HCT116 (cell line): Measurements from ENCODE around the gene HIVEP1.

Experiments
- CEBPB ChIP-seq: IDR thresholded peaks from 2 replicates; pipeline ENCODE4 v1.6.1; 2012; ENCODE audit warnings: low read depth
- ELF1 ChIP-seq: IDR thresholded peaks from 2 replicates; pipeline ENCODE4 v1.6.1; 2012; ENCODE audit warnings: low read depth, borderline replicate concordance
- EZH2phosphoT487 ChIP-seq: fragments of 200-600 bp; IDR thresholded peaks from 2 replicates; pipeline ENCODE4 v1.6.1; 2018; ENCODE audit warnings: antibody characterized with exemption, borderline replicate concordance
- POLR2A ChIP-seq: IDR thresholded peaks from 2 replicates; pipeline ENCODE4 v1.7.0; 2011; ENCODE audit warnings: borderline replicate concordance; ENCODE audit not compliant: insufficient read depth, insufficient read length; ENCODE audit errors: extremely low read depth
- POLR2AphosphoS5 ChIP-seq: IDR thresholded peaks from 2 replicates; pipeline ENCODE4 v1.6.1; 2011; ENCODE audit warnings: mild to moderate bottlenecking, low read depth, low read length, moderate library complexity
- RAD21 ChIP-seq: IDR thresholded peaks from 2 replicates; pipeline ENCODE4 v1.6.1; 2012; ENCODE audit warnings: low read depth, mild to moderate bottlenecking
- SIN3A ChIP-seq: IDR thresholded peaks from 2 replicates; pipeline ENCODE4 v1.6.1; 2012; ENCODE audit warnings: low read depth
- SRF ChIP-seq: IDR thresholded peaks from 2 replicates; pipeline ENCODE4 v1.6.1; 2012; ENCODE audit warnings: low read depth
- ZFX ChIP-seq: fragments of 450-650 bp; IDR thresholded peaks from 2 replicates; pipeline ENCODE4 v1.6.1; 2017
- TF ChIP-seq, protein P1 (sequence below), 3 experiments: fragments of 200-600 bp in 1 of 3; sonication (generic) in 1 of 3; IDR thresholded peaks in 2 of 3; conservative IDR thresholded peaks in 1 of 3; 2 replicates each; pipeline ENCODE4 v1.5.1; 2012 to 2017; ENCODE audit warnings: low read depth in 2 of 3, low read length in 2 of 3, antibody characterized with exemption in 1 of 3, borderline replicate concordance in 1 of 3, control low read depth in 1 of 3, mild to moderate bottlenecking in 1 of 3, mixed read lengths in 1 of 3, mixed run types in 1 of 3, moderate library complexity in 1 of 3; ENCODE audit not compliant: insufficient read depth in 1 of 3
- TF ChIP-seq, protein P2 (sequence below): IDR thresholded peaks from 2 replicates; pipeline ENCODE4 v1.6.1; 2012; ENCODE audit warnings: low read depth
- TF ChIP-seq, protein P3 (sequence below): IDR thresholded peaks from 2 replicates; pipeline ENCODE4 v1.6.1; 2012

DNA sequence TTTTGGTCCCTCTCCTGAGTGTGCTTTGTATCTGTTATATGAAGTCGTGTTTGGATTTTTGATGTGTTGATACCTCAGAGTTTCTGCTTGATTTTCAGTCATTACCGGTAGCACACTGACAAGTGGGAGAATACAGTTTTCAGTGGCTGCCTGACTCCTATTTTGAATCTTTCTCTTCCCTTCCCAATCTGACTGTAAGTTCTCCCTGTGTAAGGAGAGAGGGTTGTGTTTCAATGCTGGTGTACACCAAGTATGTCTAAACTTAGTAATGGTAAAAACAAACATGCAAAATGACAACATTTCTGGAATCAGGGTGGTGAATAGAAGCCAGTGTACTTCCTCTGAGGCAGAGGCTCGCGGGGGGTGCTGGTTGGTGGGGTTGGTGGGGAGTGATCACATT is 103.4 kb downstream of the HIVEP1 start:
- TF ChIP-seq, protein P1, sequence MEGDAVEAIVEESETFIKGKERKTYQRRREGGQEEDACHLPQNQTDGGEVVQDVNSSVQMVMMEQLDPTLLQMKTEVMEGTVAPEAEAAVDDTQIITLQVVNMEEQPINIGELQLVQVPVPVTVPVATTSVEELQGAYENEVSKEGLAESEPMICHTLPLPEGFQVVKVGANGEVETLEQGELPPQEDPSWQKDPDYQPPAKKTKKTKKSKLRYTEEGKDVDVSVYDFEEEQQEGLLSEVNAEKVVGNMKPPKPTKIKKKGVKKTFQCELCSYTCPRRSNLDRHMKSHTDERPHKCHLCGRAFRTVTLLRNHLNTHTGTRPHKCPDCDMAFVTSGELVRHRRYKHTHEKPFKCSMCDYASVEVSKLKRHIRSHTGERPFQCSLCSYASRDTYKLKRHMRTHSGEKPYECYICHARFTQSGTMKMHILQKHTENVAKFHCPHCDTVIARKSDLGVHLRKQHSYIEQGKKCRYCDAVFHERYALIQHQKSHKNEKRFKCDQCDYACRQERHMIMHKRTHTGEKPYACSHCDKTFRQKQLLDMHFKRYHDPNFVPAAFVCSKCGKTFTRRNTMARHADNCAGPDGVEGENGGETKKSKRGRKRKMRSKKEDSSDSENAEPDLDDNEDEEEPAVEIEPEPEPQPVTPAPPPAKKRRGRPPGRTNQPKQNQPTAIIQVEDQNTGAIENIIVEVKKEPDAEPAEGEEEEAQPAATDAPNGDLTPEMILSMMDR (IDR thresholded peaks at IDR 0.05 in 2 of 3, conservative IDR thresholded peaks at IDR 0.05 in 1 of 3; ENCODE audit: borderline replicate concordance in 1 of 3, insufficient read depth in 1 of 3, low read depth in 2 of 3, low read length in 2 of 3) = no peak
- TF ChIP-seq POLR2AphosphoS5 (no peak), SIN3A (no peak), SRF (no peak), EZH2phosphoT487 (no peak), POLR2A (no peak), ZFX (no peak), RAD21 (no peak), CEBPB (no peak), ELF1 (no peak)
- TF ChIP-seq, protein P2, sequence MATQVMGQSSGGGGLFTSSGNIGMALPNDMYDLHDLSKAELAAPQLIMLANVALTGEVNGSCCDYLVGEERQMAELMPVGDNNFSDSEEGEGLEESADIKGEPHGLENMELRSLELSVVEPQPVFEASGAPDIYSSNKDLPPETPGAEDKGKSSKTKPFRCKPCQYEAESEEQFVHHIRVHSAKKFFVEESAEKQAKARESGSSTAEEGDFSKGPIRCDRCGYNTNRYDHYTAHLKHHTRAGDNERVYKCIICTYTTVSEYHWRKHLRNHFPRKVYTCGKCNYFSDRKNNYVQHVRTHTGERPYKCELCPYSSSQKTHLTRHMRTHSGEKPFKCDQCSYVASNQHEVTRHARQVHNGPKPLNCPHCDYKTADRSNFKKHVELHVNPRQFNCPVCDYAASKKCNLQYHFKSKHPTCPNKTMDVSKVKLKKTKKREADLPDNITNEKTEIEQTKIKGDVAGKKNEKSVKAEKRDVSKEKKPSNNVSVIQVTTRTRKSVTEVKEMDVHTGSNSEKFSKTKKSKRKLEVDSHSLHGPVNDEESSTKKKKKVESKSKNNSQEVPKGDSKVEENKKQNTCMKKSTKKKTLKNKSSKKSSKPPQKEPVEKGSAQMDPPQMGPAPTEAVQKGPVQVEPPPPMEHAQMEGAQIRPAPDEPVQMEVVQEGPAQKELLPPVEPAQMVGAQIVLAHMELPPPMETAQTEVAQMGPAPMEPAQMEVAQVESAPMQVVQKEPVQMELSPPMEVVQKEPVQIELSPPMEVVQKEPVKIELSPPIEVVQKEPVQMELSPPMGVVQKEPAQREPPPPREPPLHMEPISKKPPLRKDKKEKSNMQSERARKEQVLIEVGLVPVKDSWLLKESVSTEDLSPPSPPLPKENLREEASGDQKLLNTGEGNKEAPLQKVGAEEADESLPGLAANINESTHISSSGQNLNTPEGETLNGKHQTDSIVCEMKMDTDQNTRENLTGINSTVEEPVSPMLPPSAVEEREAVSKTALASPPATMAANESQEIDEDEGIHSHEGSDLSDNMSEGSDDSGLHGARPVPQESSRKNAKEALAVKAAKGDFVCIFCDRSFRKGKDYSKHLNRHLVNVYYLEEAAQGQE = no peak
- TF ChIP-seq, protein P3, sequence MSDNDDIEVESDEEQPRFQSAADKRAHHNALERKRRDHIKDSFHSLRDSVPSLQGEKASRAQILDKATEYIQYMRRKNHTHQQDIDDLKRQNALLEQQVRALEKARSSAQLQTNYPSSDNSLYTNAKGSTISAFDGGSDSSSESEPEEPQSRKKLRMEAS = no peak
